Mesenchymal stem cell (in vitro differentiated cells and primary cell): ENCODE results near the gene MED15.
"Not testable (repeated sequence)": the region's sequence is repeated elsewhere in the genome, so short reads cannot be mapped to it uniquely, and the experiment has no call there.

Experiments used
- DNase-seq: peaks from one replicate; pipeline ENCODE4 v3.0.0-alpha.2; 2013
- H2AFZ ChIP-seq: one replicate; pipeline ENCODE4 v1.6.1; 2013; ENCODE audit warnings: low read depth, mild to moderate bottlenecking, control low read depth, inconsistent platforms, low read length, moderate library complexity
- H2AK5ac ChIP-seq: 2 replicates; pipeline ENCODE4 v1.6.1; 2013; ENCODE audit warnings: low read length, moderate library complexity, mild to moderate bottlenecking, inconsistent platforms; ENCODE audit not compliant: severe bottlenecking
- H2BK120ac ChIP-seq: one replicate; pipeline ENCODE4 v1.6.1; 2013; ENCODE audit warnings: low read depth, mild to moderate bottlenecking, inconsistent platforms, low read length, moderate library complexity
- H2BK12ac ChIP-seq, 2 experiments: one replicate each; pipeline ENCODE4 v1.6.1; 2013; ENCODE audit warnings: inconsistent platforms in 2 of 2, low read length in 2 of 2, mild to moderate bottlenecking in 2 of 2, moderate library complexity in 2 of 2, control low read depth in 1 of 2
- H2BK15ac ChIP-seq: one replicate; pipeline ENCODE4 v1.6.1; 2013; ENCODE audit warnings: mild to moderate bottlenecking, low read depth, inconsistent platforms; ENCODE audit not compliant: poor library complexity, severe bottlenecking
- H2BK5ac ChIP-seq: 2 replicates; pipeline ENCODE4 v1.6.1; 2013; ENCODE audit warnings: low read depth, mild to moderate bottlenecking, low read length, control low read depth, inconsistent platforms; ENCODE audit not compliant: poor library complexity, severe bottlenecking
- H3K14ac ChIP-seq, 2 experiments: one replicate each; pipeline ENCODE4 v1.6.1; 2013; ENCODE audit warnings: inconsistent platforms in 2 of 2, low read length in 2 of 2, control low read depth in 1 of 2, mild to moderate bottlenecking in 1 of 2, moderate library complexity in 1 of 2
- H3K18ac ChIP-seq, 2 experiments: one replicate each; pipeline ENCODE4 v1.6.1; 2013; ENCODE audit warnings: inconsistent platforms in 2 of 2, low read length in 2 of 2, control low read depth in 1 of 2, low read depth in 1 of 2, mild to moderate bottlenecking in 1 of 2
- H3K23ac ChIP-seq, 2 experiments: one replicate each; pipeline ENCODE4 v1.6.1; 2013; ENCODE audit warnings: inconsistent platforms in 2 of 2, low read length in 2 of 2, mild to moderate bottlenecking in 2 of 2, moderate library complexity in 2 of 2, control low read depth in 1 of 2
- H3K27ac ChIP-seq: 2 replicates; pipeline ENCODE4 v1.5.1; 2013; ENCODE audit warnings: mild to moderate bottlenecking, moderate library complexity, low read length, control low read depth, inconsistent platforms; ENCODE audit not compliant: poor library complexity, severe bottlenecking
- H3K27me3 ChIP-seq, 2 experiments: 2 replicates each; pipeline versions ENCODE4 v1.6.1 to v1.7.0; 2013; ENCODE audit warnings: low read length in 2 of 2, mild to moderate bottlenecking in 2 of 2, moderate library complexity in 2 of 2, control low read depth in 1 of 2, inconsistent platforms in 1 of 2; ENCODE audit not compliant: control insufficient read depth in 1 of 2, insufficient read depth in 1 of 2
- H3K36me3 ChIP-seq, 2 experiments: 2 replicates each; pipeline versions ENCODE4 v1.6.1 to v1.7.0; 2013; ENCODE audit warnings: low read length in 2 of 2, control low read depth in 1 of 2, inconsistent platforms in 1 of 2, low read depth in 1 of 2, mild to moderate bottlenecking in 1 of 2; ENCODE audit not compliant: insufficient read depth in 2 of 2, control insufficient read depth in 1 of 2
- H3K4ac ChIP-seq, 2 experiments: one replicate each; pipeline ENCODE4 v1.6.1; 2013; ENCODE audit warnings: inconsistent platforms in 2 of 2, low read length in 2 of 2, mild to moderate bottlenecking in 2 of 2, moderate library complexity in 2 of 2, control low read depth in 1 of 2, low read depth in 1 of 2
- H3K4me1 ChIP-seq: 2 replicates; pipeline ENCODE4 v1.6.1; 2013; ENCODE audit warnings: low read depth, low read length, control low read depth; ENCODE audit not compliant: control insufficient read depth, insufficient read depth
- H3K4me2 ChIP-seq: 2 replicates; pipeline ENCODE4 v1.6.1; 2013; ENCODE audit warnings: low read length, mild to moderate bottlenecking, inconsistent platforms; ENCODE audit not compliant: poor library complexity, severe bottlenecking
- H3K4me3 ChIP-seq, 2 experiments: 2 replicates each; pipeline versions ENCODE4 v1.5.1 to v1.7.0; 2013; ENCODE audit warnings: low read length in 2 of 2, mild to moderate bottlenecking in 2 of 2, control low read depth in 1 of 2, low read depth in 1 of 2; ENCODE audit not compliant: insufficient read depth in 1 of 2
- H3K79me1 ChIP-seq: replicated peaks from 2 replicates; pipeline ENCODE4 v1.6.1; 2013; ENCODE audit warnings: mild to moderate bottlenecking, control low read depth, low read length, inconsistent platforms; ENCODE audit not compliant: poor library complexity, severe bottlenecking
- H3K9ac ChIP-seq: 2 replicates; pipeline ENCODE4 v1.7.0; 2013; ENCODE audit warnings: mild to moderate bottlenecking, low read length, moderate library complexity
- H3K9me3 ChIP-seq: 2 replicates; pipeline ENCODE4 v1.7.0; 2013; ENCODE audit warnings: mild to moderate bottlenecking, low read length; ENCODE audit not compliant: control insufficient read depth
- H4K8ac ChIP-seq: one replicate; pipeline ENCODE4 v1.6.1; 2013; ENCODE audit warnings: inconsistent platforms, mild to moderate bottlenecking, low read length, moderate library complexity
- H4K91ac ChIP-seq: one replicate; pipeline ENCODE4 v1.6.1; 2013; ENCODE audit warnings: mild to moderate bottlenecking, low read length, inconsistent platforms
- WGBS: methylation state at CpG from one replicate; pipeline ENCODE4 v1.1.7; 2013; ENCODE audit warnings: mixed read lengths; 5-methylcytosine and 5-hydroxymethylcytosine counted together

The MED15 gene

DNA sequence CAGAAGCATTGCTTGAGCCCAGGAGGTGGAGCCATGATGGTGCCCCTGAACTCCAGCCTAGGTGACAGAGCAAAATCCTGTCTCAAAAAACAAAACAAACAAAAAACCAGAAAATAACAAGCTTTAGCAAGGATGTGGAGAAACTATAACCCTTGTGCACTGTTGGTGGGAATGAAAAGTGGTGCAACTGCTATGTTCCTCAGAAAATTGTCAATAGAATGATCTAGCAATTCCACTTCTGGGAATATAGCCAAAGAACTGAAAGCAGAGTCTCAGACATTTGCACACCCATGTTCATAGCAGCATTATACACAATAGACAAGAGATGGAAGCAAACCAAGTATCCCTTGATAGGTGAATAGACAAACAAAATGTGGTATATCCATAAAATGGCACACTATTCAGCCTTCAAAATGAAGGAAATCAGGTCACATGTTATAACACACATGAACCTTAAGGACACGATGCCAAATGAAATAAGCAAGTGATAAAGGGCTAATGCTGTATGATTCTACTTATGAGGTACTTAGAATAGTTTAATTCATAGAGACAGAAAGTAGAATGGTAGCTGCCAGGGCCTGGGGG is 27.7 kb upstream of the MED15 start:
- peaks cover 13 to 17% of the 10 kb centered on the region in 2 experiments for H3K36me3 ChIP-seq
- peaks cover 10% of the 10 kb centered on the region for H3K79me1 ChIP-seq
- H4K91ac ChIP-seq: no peak overlapping the region
- H2BK12ac ChIP-seq: no peak overlapping the region
- 100% methylated on average over 1 of the region's 1 CpG for WGBS
- no peak overlapping the region for H2BK5ac ChIP-seq
- H3K14ac ChIP-seq: no peak overlapping the region
- H3K18ac ChIP-seq: no peak overlapping the region
- H3K27me3 ChIP-seq: no peaks in the 10 kb centered on the region
- DNase-seq: no peak
- H3K4me1 ChIP-seq: peaks cover 2% of the 10 kb centered on the region
- H3K9me3 ChIP-seq: no peaks in the 10 kb centered on the region
- H2BK15ac ChIP-seq: no peak overlapping the region
- H3K23ac ChIP-seq: no peak overlapping the region
- H2BK120ac ChIP-seq: no peak overlapping the region
- H3K4ac ChIP-seq: no peak overlapping the region
- H3K27ac ChIP-seq: no peak overlapping the region
- no peak overlapping the region for H3K4me2 ChIP-seq
- H2AFZ ChIP-seq: no peak overlapping the region
- no peak overlapping the region for H3K4me3 ChIP-seq
- H2AK5ac ChIP-seq: no peak overlapping the region
- H3K9ac ChIP-seq: no peak overlapping the region
- no peak overlapping the region for H4K8ac ChIP-seq

DNA sequence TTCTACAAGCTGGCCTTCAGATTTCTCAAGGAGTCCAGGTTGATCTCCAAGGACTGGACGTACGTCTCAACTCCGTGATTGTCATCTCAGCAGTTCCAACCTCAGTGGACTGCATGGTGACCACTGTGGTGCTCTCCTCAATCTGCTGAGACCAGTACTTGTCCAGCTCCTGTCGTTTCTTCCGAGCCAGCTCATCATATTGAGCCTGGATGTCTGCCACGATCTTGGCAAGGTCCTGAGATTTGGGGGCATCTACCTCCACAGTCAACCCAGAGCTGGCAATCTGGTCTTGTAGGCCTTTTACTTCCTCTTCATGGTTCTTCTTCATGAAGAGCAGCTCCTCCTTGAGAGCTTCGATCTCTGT is 24.3 kb upstream of the MED15 start:
- H3K4me3 ChIP-seq, H3K18ac ChIP-seq, H2AFZ ChIP-seq, H2BK120ac ChIP-seq, H3K27ac ChIP-seq, H3K4me1 ChIP-seq, H3K23ac ChIP-seq, H2BK15ac ChIP-seq, H3K4ac ChIP-seq, H3K4me2 ChIP-seq, H2BK5ac ChIP-seq, H4K8ac ChIP-seq, H3K9me3 ChIP-seq, H4K91ac ChIP-seq, H3K27me3 ChIP-seq, DNase-seq, H3K9ac ChIP-seq, H3K14ac ChIP-seq, H2BK12ac ChIP-seq, H2AK5ac ChIP-seq: not testable (repeated sequence)
- WGBS: 98% methylated on average over 7 of the region's 7 CpGs
- peaks cover 15% of the 10 kb centered on the region for H3K79me1 ChIP-seq
- peaks cover 20 to 23% of the 10 kb centered on the region in 2 experiments for H3K36me3 ChIP-seq

DNA sequence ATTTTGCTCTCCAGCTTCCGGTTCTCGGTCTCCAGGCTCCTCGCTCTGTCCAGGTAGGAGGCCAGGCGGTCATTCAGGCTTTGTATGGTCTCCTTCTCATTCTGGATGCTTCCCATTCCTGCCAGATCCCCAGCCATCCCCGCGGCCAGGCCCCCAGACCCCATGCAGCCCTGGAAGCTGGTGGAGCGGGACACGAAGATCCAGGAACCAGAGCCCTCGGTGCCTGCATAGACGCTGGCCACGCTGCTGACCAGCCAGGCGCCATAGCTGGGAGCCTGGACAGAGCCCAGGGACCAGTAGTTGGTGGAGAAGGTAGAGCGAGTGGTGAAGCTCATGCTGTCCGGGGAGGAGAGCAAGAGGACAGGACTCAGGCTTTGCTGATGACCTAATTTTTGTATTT is 23.6 kb upstream of the MED15 start:
- Histone ChIP-seq H3K4ac (no peak overlapping the region), H4K91ac (no peak overlapping the region), H3K27me3 (no peaks in the 10 kb centered on the region), H3K79me1 (peaks cover 17% of the 10 kb centered on the region), H2AK5ac (no peak overlapping the region), H3K9me3 (no peaks in the 10 kb centered on the region), H3K18ac (no peak overlapping the region), H3K14ac (no peak overlapping the region), H3K4me2 (no peak overlapping the region), H2BK5ac (no peak overlapping the region), H3K4me3 (no peak overlapping the region), H3K27ac (no peak overlapping the region), H3K9ac (no peak overlapping the region), H2AFZ (no peak overlapping the region), H2BK12ac (no peak overlapping the region), H3K36me3 (peaks cover 25 to 26% of the 10 kb centered on the region in 2 experiments), H3K4me1 (peaks cover 2% of the 10 kb centered on the region), H2BK120ac (no peak overlapping the region), H3K23ac (no peak overlapping the region), H2BK15ac (no peak overlapping the region), H4K8ac (no peak overlapping the region)
- 95% methylated on average over 14 of the region's 14 CpGs for WGBS
- no peak for DNase-seq

DNA sequence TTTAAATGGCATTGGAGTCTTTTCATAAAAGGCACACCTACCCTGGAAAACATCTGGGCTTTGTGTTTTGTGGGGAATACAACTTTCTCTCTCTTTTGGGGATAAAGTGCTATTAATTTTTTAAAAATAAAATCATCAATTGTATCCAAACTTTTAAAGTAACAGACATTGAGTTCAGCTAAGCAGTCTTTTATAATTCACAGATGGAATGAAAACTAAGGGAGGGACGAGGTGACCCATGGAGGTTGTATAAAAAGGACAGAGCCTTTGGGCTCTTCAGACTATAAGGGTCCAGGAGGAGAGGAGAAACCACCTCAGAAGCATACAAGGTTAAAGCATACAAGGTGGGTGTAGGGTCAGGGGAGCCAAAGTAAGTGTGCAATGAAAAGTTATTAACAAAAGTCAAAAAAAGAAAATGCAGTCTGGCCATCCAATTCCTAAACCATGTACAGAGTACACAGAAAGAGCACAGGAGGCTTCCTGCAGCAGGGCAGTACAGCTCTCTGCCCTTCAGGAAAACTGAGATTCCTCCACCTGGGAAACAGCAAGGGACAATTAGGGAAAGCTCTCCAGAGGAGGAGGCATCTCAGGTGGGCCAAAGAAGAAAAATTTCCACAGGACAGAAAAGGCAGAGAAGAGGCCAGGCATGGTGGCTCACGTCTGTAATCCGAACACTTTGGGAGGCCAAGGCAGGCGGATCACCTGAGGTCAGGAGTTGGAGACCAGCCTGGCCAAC is 22.3 kb upstream of the MED15 start:
- no peak overlapping the region for H4K8ac ChIP-seq
- 92% methylated on average over 4 of the region's 4 CpGs for WGBS

More for the DNA sequence above, 22.3 kb upstream of the MED15 start:
- Histone ChIP-seq H3K4me1 (peaks cover 4% of the 10 kb centered on the region), H3K36me3 (peaks cover 29 to 30% of the 10 kb centered on the region in 2 experiments), H3K27me3 (no peaks in the 10 kb centered on the region), H2BK12ac (no peak overlapping the region), H3K79me1 (peaks cover 24% of the 10 kb centered on the region), H3K14ac (no peak overlapping the region), H3K18ac (no peak overlapping the region), H4K91ac (no peak overlapping the region), H2AK5ac (no peak overlapping the region), H3K4me2 (no peak overlapping the region), H3K23ac (no peak overlapping the region), H3K27ac (no peak overlapping the region), H2BK120ac (no peak overlapping the region), H3K9me3 (no peaks in the 10 kb centered on the region), H2AFZ (no peak overlapping the region), H3K9ac (no peak overlapping the region), H2BK15ac (no peak overlapping the region), H2BK5ac (no peak overlapping the region), H3K4ac (no peak overlapping the region), H3K4me3 (no peak overlapping the region)
- DNase-seq: no peak
